ENCODE data around the gene RBM20. TPM values are rescaled to one million over a fixed set of nuclear protein-coding genes. Genes with fewer than 3 reads are reported as not detected.

Gene RBM20
- polyA plus RNA-seq, 3 donors = not detected

GRCh38 chr10:110845192-110845755, 201.1 kb downstream of the RBM20 start:
- intact Hi-C loops (cut with micrococcal nuclease) = no loop called here
- peaks cover 46% of the 10 kb centered on the region for H3K4me1 Mint-ChIP-seq

More at GRCh38 chr10:110845192-110845755, 201.1 kb downstream of the RBM20 start:
- Histone ChIP-seq H3K36me3 (replicated peaks in 1 of 2; ENCODE audit: control insufficient read depth in 1 of 2, insufficient read depth in 2 of 2, low read length in 2 of 2) (no peaks in the 10 kb centered on the region), H4K20me1 (ENCODE audit: insufficient read depth, low read length) (no peaks in the 10 kb centered on the region), H3K4me3 (replicated peaks in 1 of 3; ENCODE audit: low read depth in 2 of 3, low read length in 3 of 3) (no peak overlapping the region), H3K9ac (ENCODE audit: insufficient read depth, low read length, poor library complexity, severe bottlenecking) (no peak overlapping the region), H3K79me2 (ENCODE audit: insufficient read depth, low read length) (no peaks in the 10 kb centered on the region), H3K4me1 (ENCODE audit: control insufficient read depth in 1 of 2, insufficient read depth in 2 of 2, low read length in 2 of 2) (peaks cover 28 to 37% of the 10 kb centered on the region in 2 donors), H3K27ac (ENCODE audit: low read depth in 1 of 2, low read length in 2 of 2) (no peak overlapping the region), H3K9me3 (replicated peaks in 1 of 2; ENCODE audit: control insufficient read depth in 1 of 2, insufficient read depth in 1 of 2, low read length in 2 of 2) (no peaks in the 10 kb centered on the region), H3K27me3 (ENCODE audit: control insufficient read depth in 2 of 2, insufficient read depth in 2 of 2, low read length in 2 of 2) (no peaks in the 10 kb centered on the region), H3K4me2 (replicated peaks; ENCODE audit: extremely low read depth, low read length, poor library complexity, severe bottlenecking) (no peak overlapping the region), H2AFZ (ENCODE audit: insufficient read depth, low read depth, low read length, poor library complexity, severe bottlenecking) (no peak overlapping the region)
- no peaks in the 10 kb centered on the region for H3K36me3 Mint-ChIP-seq
- H3K27ac Mint-ChIP-seq = no peak overlapping the region
- H3K9me3 Mint-ChIP-seq = peaks cover 0 to 2% (median 0%) of the 10 kb centered on the region in 7 donors
- TF ChIP-seq CTCF (IDR thresholded peaks at IDR 0.05) = no peak
- 90% methylated on average over 2 of the region's 2 CpGs for WGBS (ENCODE audit: insufficient coverage)
- H3K4me3 Mint-ChIP-seq = no peak overlapping the region
- DNase-seq = no peak
- peaks cover 0 to 2% (median 0%) of the 10 kb centered on the region in 3 donors for H3K27me3 Mint-ChIP-seq (ENCODE audit: low read depth in 3 of 3)

All from CD14-positive monocyte (primary cell).